Nephron (organoid): Measurements from ENCODE around the gene TRIM17.

Source experiments
- H3K27ac Mint-ChIP-seq, 3 experiments: 2 replicates each; pipeline ENCODE4 v1.8.0; 2020; ENCODE audit warnings: mixed read lengths in 3 of 3, mild to moderate bottlenecking in 2 of 3, moderate library complexity in 1 of 3
- H3K27me3 Mint-ChIP-seq: 2 replicates; pipeline ENCODE4 v1.8.0; 2021; ENCODE audit warnings: low read depth, mild to moderate bottlenecking, moderate library complexity, mixed read lengths
- H3K36me3 Mint-ChIP-seq: 2 replicates; pipeline ENCODE4 v1.8.0; 2020; ENCODE audit warnings: low read depth, mixed read lengths
- H3K4me1 Mint-ChIP-seq: 2 replicates; pipeline ENCODE4 v1.8.0; 2020; ENCODE audit warnings: mixed read lengths
- H3K4me3 Mint-ChIP-seq, 3 experiments: 2 replicates each; pipeline ENCODE4 v1.8.0; 2020; ENCODE audit warnings: mild to moderate bottlenecking in 3 of 3, mixed read lengths in 3 of 3, moderate library complexity in 2 of 3
- H3K9me3 Mint-ChIP-seq: 2 replicates; pipeline ENCODE4 v1.8.0; 2020; ENCODE audit warnings: mixed read lengths
- TF ChIP-seq, protein P1 (sequence below), 3 experiments: fragments of 200-600 bp; sonication (generic); IDR thresholded peaks; one replicate each; pipeline ENCODE4 v1.5.0; 2021; ENCODE audit warnings: antibody characterized with exemption in 3 of 3; ENCODE audit not compliant: unreplicated experiment in 3 of 3

TRIM17 gene

DNA sequence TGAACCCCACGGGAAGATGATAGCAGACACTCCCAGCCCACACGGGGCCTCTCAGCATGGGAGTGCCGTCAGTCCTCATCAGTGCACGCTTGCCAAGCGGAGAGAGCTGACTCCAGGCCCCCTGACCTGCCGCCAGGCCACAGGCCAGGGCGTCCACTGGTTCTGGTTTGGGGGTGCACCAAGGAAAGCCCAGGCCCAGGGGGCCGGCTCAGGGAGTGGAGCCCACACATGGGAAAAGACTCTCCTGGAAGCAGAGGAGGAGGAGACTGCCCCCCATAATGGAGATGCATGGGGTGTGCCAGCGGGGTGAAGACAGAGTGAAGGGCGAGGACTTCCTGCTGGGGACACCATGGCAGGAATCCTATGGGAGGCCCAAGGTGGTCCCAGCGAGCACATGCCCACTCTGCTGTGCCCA lies 16.4 kb downstream of the TRIM17 start:
- TF ChIP-seq, protein P1, sequence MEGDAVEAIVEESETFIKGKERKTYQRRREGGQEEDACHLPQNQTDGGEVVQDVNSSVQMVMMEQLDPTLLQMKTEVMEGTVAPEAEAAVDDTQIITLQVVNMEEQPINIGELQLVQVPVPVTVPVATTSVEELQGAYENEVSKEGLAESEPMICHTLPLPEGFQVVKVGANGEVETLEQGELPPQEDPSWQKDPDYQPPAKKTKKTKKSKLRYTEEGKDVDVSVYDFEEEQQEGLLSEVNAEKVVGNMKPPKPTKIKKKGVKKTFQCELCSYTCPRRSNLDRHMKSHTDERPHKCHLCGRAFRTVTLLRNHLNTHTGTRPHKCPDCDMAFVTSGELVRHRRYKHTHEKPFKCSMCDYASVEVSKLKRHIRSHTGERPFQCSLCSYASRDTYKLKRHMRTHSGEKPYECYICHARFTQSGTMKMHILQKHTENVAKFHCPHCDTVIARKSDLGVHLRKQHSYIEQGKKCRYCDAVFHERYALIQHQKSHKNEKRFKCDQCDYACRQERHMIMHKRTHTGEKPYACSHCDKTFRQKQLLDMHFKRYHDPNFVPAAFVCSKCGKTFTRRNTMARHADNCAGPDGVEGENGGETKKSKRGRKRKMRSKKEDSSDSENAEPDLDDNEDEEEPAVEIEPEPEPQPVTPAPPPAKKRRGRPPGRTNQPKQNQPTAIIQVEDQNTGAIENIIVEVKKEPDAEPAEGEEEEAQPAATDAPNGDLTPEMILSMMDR (IDR thresholded peaks at IDR 0.05; ENCODE audit: unreplicated experiment in 3 of 3) = no peak
- no peaks in the 10 kb centered on the region for H3K27me3 Mint-ChIP-seq
- no peak overlapping the region for H3K27ac Mint-ChIP-seq
- H3K4me1 Mint-ChIP-seq = peaks cover 11% of the 10 kb centered on the region
- no peaks in the 10 kb centered on the region for H3K9me3 Mint-ChIP-seq
- no peak overlapping the region for H3K4me3 Mint-ChIP-seq
- H3K36me3 Mint-ChIP-seq = peaks cover 24% of the 10 kb centered on the region

DNA sequence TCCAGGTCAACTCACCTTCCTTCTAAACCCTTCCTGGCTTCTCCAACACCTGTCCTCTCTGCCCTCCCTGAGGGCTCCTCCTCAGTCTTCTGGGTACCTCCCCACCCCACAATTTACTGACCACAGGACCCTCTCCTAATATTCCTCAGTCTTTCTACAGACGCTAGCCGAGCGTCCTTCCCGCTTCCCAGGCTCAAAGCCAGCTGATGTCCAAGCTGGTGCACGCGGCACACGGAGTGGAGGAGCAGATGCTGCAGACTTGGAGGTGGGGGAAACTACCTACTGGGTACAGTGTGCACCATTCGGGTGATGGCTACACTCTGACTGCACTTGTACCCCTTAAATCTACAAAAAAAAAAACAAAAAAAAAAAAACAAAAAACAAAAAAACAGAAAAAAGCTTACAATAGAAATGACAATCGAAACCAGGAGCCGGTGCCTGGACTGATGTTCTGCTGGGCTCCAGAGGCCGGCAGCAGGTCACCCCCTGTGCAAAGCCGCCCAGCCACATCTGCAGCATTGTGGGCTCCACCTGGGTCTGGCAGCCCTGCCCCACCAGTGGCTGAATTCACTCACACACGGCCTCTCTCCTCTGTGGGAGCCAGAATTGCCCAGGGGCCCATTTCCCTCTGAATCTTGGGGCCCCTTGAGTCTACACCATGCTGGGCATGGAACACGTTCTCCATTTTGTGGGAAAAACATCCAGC lies 17.0 kb downstream of the TRIM17 start:
- peaks cover 5% of the 10 kb centered on the region for H3K4me1 Mint-ChIP-seq
- H3K27me3 Mint-ChIP-seq = no peaks in the 10 kb centered on the region
- no peak overlapping the region for H3K4me3 Mint-ChIP-seq
- H3K36me3 Mint-ChIP-seq = peaks cover 24% of the 10 kb centered on the region
- H3K27ac Mint-ChIP-seq = no peak overlapping the region
- no peaks in the 10 kb centered on the region for H3K9me3 Mint-ChIP-seq
- TF ChIP-seq, protein P1 (IDR thresholded peaks at IDR 0.05; ENCODE audit: unreplicated experiment in 3 of 3) = no peak

DNA sequence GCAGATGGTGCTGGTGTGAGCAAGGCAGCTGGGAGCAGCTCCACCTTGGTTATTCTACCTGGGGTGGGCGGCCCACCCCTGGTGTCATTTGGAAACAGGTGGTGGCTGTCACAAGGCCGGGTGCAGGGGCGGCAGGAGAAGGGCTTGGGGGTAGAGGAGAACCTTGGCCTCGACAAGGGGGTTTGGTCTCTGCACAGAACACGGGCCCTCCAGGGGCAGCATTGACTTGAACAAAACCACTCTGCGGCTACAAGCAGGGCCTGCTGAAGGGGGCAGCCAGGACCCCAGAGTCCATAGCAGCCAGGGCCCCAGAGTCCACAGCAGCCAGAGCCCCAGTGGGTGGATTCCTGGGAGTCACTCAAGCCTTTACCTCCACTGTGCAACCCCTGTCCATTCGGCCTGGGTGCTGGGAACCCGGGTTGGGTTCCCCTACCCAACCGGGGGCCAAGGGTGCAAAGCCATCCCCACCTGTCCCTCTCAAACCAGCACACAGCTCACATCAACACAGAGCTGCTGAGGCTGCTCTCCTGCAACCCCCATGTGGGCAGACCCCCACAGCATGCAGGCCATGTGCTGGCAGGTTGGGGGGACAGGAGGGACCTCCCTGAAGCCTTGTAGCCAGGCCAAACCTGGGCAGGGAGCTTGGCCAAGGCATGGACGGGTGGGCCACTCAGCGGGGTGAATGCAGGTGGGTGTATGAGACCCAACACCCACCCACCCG lies 17.8 kb downstream of the TRIM17 start:
- TF ChIP-seq, protein P1 (IDR thresholded peaks at IDR 0.05; ENCODE audit: unreplicated experiment in 3 of 3) = no peak
- H3K4me1 Mint-ChIP-seq = no peaks in the 10 kb centered on the region
- no peak overlapping the region for H3K4me3 Mint-ChIP-seq
- H3K27me3 Mint-ChIP-seq = no peaks in the 10 kb centered on the region
- no peaks in the 10 kb centered on the region for H3K9me3 Mint-ChIP-seq
- H3K27ac Mint-ChIP-seq = no peak overlapping the region
- peaks cover 24% of the 10 kb centered on the region for H3K36me3 Mint-ChIP-seq

DNA sequence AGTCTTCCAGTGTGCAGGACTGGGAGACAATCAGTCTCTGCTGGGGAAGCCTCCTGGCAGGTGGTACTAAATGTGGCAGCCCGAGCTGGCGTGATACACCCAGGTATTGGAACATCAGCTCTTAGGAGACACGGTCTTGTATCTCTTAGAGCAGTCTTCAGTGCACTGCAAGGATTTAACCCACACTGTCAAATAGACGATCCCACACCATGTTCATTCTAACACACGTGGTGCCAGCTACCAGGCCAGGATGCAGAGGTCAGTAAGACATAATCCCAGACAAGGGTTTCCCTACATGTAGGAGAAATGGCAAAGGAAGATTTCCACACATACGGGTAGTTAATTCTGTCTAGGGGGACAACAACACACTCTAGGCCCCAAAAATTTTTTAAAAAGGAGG lies 18.7 kb downstream of the TRIM17 start:
- H3K4me1 Mint-ChIP-seq = no peaks in the 10 kb centered on the region
- H3K4me3 Mint-ChIP-seq = no peak overlapping the region
- no peaks in the 10 kb centered on the region for H3K27me3 Mint-ChIP-seq
- TF ChIP-seq, protein P1 (IDR thresholded peaks at IDR 0.05; ENCODE audit: unreplicated experiment in 3 of 3) = no peak
- H3K36me3 Mint-ChIP-seq = peaks cover 21% of the 10 kb centered on the region
- no peak overlapping the region for H3K27ac Mint-ChIP-seq
- H3K9me3 Mint-ChIP-seq = no peaks in the 10 kb centered on the region

DNA sequence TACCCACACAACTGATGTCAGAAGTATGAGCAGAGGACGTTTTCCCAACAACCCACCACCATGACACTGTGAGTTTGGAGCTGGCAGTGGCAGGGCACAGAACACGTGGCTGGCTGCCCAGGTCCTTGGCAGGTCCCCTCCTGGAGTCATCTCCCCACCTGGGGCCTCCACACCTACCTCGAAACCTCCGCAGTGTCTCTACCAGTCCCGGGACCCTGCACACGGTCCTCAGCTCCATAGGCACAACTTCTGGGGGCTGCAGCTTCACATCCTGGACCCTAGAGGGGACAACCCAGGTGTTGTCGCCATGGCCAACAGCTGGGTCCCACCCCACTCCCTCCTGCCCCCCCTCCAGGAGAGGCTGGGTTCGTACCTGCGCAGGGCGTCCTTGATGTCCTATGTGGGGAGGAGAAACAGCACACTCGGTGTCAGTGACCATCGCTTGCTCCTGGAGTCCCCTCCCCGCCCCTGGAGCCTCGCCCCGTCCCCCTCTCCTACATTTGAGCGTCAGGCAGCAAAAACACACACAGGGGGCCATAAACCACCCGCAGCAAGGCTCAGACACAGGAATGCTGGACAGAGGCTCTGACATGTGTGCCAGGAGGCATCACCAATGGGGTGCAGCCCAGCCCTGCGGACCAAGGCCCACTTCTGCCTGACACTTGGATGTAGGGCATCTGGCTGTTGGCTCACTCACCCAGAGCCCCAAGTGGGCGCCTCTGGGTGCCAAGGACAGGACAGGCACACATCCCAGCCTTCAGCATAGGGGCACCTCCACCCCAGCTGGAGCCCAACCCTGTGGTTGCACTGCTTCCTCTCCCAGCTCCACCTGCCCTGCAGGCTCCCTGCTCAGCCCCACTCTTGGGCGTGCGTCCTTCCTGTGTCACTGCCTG lies 19.6 kb downstream of the TRIM17 start:
- Mint-ChIP-seq H3K4me3 (no peak overlapping the region), H3K27me3 (no peaks in the 10 kb centered on the region), H3K9me3 (no peaks in the 10 kb centered on the region), H3K36me3 (peaks cover 26% of the 10 kb centered on the region), H3K27ac (no peak overlapping the region), H3K4me1 (no peaks in the 10 kb centered on the region)
- TF ChIP-seq, protein P1 (IDR thresholded peaks at IDR 0.05; ENCODE audit: unreplicated experiment in 3 of 3) = no peak
